Stimulated activated CD4-positive, alpha-beta T cell treated with anti-CD3 and anti-CD28 coated beads, Interleukin-15, amount 100 ng/mL, for 48 hours (primary cell): ENCODE data around the gene SLC2A4RG.

Experiments
- DNase-seq, 2 donors: peaks; one replicate each; pipeline ENCODE4 v3.0.0-alpha.2; 2020; ENCODE audit warnings: low read depth in 2 of 2

SLC2A4RG gene

GRCh38 chr20:63752411-63753101, 13.0 kb downstream of the SLC2A4RG start:
- DNase-seq = no peak

GRCh38 chr20:63753381-63753780, 13.8 kb downstream of the SLC2A4RG start:
- no peak for DNase-seq

- no peak for DNase-seq
Measured at GRCh38 chr20:63754008-63754407, 14.4 kb downstream of the SLC2A4RG start.

GRCh38 chr20:63755933-63756647, 16.5 kb downstream of the SLC2A4RG start:
- DNase-seq = no peak

GRCh38 chr20:63756648-63756991, 17.0 kb downstream of the SLC2A4RG start:
- DNase-seq = no peak

- DNase-seq = no peak
Measured at GRCh38 chr20:63758152-63758551, 18.6 kb downstream of the SLC2A4RG start.

GRCh38 chr20:63759377-63759901, 19.9 kb downstream of the SLC2A4RG start:
- DNase-seq = no peak

GRCh38 chr20:63765082-63765873, 25.7 kb downstream of the SLC2A4RG start:
- DNase-seq = no peak

- no peak for DNase-seq
Measured at GRCh38 chr20:63765902-63766301, 26.3 kb downstream of the SLC2A4RG start.

GRCh38 chr20:63766695-63767426, 27.3 kb downstream of the SLC2A4RG start:
- no peak for DNase-seq

- DNase-seq = no peak
Measured at GRCh38 chr20:63767456-63767855, 27.9 kb downstream of the SLC2A4RG start.

- no peak for DNase-seq
Measured at GRCh38 chr20:63767886-63768285, 28.3 kb downstream of the SLC2A4RG start.

GRCh38 chr20:63768591-63769515, 29.3 kb downstream of the SLC2A4RG start:
- no peak for DNase-seq

- DNase-seq = no peak
Measured at GRCh38 chr20:63769891-63770474, 30.4 kb downstream of the SLC2A4RG start.

- no peak for DNase-seq
Measured at GRCh38 chr20:63771046-63771707, 31.6 kb downstream of the SLC2A4RG start.

GRCh38 chr20:63772781-63773518, 33.4 kb downstream of the SLC2A4RG start:
- DNase-seq = no peak

GRCh38 chr20:63773571-63774241, 34.1 kb downstream of the SLC2A4RG start:
- DNase-seq = no peak

- DNase-seq = no peak
Measured at GRCh38 chr20:63774306-63774705, 34.7 kb downstream of the SLC2A4RG start.
